ENCODE data around the gene SLC4A1.
"Not testable (repeated sequence)": the region's sequence is repeated elsewhere in the genome, so short reads cannot be mapped to it uniquely, and the experiment has no call there.

SLC4A1 gene

DNA sequence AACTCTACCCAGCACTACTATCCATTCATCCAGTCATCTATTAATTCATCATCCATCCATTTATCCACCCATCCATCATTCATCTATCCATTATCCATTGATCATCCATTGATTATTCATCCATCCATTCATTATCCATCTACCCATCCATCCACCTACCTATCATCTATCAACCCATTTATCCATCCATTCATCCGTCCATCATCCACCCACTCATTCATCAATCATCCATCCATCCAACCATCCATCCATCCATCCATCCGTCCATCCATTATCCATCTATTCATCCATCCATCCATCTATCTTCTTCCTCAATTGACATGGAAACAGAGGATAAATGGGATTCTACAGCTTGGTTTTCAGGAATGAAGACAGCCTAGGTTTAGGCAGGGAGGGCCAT lies 12.0 kb downstream of the SLC4A1 start:
- DNase-seq, result no peak

- DNase-seq, result no peak
Measured at GRCh38 chr17:44254361-44255095, 13.4 kb downstream of the SLC4A1 start.

DNA sequence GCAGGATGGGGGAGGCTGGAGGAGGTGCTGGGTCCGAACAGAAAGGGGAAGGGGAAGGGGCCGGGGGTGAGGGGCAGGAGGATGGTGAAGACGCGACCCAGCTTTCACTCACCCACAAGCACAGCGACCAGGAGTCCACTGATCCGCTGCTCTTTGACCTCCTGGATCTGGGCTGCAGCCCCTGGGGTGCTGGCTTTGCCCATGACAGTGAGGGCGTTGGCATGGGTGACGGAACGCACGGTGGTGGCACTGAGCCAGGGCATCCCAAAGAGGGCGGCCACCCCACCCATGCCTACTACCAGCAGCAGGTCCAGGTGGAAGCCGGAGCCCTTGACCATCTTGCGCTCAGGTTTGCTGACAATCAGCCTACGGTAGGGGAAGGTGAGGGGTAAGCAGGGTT lies 14.9 kb downstream of the SLC4A1 start:
- DNase-seq, result no peak

DNA sequence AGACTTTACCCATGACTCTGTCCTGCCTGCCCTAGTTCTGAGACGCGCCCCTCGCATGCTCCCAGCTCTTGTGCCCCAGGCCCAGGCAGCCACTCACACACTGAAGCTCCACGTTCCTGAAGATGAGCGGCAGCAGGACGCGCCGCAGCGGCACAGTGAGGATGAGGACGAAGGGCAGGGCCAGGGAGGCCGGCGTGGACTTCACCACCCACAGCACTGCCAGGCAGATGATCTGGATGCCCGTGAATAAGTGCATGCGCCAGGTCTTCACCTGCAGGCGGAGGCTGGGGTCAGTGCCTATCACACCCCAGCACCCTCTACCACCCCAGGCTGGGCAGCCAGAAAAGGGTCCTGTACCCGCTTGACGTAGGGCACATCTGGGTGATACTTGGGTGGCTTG lies 16.9 kb downstream of the SLC4A1 start:
- DNase-seq, result no peak

DNA sequence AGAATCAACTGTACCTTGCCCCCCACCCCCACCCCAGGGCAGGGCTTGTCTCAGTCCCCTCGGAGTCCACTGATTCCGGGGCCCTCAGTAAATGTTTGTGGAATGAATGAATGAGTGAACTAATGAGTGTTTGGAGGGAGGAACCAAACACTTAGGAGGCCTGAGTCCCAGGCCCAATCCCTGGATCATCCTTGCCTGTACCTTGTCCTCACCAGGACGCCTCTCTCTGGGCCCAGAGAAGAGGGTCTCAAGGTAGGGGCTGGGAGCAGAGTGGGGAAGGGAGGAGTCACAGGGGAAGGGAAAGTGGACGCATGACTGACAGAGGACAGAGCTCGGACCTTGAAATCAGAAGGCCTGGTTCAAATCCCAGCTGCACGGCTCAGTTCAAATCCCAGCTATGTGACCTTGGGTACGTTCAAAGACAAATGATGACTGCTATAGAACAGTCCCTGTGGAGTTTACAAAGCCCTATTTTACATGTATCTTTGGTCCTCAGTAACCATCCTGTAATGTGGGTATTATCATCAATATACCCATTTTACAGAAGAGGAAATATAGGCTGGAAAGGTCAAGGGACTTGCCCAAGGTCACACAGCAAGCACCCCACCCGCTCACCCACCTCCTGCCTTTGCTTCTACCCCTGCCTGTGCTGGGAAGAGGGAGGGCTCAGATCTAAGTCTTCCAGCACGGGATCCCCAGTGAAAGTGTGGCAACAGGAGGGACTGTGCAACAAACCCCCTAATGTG lies 18.3 kb downstream of the SLC4A1 start:
- DNase-seq, result no peak

DNA sequence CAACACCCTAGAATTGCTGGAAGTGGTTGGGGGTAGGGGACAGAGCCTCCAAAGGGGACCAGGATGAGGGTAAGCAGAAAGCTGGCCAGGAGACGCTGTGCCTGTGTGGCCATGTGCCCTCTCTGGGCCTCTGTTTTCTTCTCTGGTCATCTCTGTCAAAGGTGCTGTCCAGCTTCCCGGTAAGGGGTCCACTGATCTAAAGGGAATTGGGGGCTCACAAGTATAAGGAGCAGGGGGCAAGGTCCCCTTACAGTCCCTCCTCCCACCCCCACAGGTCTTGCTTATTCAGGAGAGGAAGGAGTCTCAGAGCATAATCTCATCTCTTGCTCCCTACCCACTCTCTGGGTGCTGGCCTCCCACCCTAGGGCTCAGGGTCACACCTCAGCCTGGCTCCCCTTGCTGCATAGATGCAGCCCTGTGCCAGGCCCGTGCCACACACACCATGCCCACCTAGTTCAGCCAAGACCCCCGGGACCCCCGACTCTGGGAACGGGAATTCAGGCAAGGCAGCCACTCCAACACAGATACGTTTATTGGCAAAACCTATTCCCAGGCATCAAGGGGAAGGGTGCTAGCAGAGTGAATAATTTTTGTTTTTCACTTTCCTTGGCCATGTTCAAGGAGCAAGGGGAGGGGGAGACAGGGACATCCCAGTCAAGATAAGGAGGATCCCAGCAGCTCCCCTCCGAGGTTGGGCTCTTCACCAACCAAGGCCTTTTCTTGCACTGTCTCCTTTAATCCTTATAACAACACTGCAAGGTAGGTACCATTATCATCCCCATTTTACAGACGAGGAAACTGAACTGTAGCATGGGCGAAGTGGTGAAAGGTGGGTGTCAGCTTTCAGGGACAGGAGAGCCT lies 19.8 kb downstream of the SLC4A1 start:
- no peak for DNase-seq

DNA sequence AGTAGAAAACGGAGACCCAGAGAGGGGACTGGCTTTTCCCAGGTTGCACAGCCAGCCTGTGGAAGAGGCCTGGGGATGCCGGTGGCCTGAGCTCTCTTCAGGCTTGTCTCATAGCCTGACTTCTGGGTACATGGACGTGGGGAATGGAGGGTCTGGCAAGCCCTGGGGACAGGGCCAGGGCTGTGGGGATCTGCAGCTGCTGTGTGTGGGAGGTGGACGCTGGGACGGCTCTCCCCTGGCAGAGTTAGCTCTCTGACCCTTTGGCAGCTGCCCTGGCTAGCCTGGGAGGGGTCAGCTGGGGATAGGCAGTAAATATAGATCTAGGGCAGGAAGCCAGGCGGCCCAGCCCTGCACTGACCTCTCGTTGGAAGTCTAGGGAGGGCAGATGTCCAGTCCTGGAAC lies 20.5 kb downstream of the SLC4A1 start:
- DNase-seq, result no peak

- no peak for DNase-seq
Measured at GRCh38 chr17:44241106-44241624, 26.8 kb downstream of the SLC4A1 start.

DNA sequence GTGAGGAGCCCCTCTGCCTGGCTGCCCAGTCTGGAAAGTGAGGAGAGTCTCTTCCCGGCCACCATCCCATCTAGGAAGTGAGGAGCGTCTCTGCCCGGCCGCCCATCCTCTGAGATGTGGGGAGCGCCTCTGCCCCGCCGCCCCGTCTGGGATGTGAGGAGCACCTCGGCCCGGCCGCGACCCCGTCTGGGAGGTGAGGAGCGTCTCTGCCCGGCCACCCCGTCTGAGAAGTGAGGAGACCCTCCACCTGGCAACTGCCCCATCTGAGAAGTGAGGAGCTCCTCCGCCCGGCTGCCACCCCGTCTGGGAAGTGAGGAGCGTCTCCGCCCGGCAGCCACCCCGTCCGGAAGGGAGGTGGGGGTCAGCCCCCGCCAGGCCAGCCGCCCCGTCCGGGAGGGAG lies 30.0 kb downstream of the SLC4A1 start:
- DNase-seq, result not testable (repeated sequence)

- no peak for DNase-seq
Measured at GRCh38 chr17:44236444-44236991, 31.4 kb downstream of the SLC4A1 start.

DNA sequence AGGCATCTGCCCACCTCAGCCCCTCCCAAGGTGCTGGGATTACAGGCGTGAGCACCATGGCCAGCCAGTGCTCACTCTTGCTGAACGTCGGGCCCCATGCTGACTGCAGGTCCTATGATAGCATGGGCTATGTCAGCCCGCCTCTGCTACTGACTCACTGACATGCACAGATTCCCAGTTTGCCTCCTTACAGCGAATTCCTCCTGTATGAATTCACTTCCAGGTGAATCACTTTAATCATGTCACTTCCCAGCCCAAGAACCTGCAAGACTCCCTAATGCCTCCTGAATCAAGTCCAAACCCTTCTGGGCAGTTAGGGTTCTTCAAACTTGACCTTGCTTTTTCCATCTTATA lies 32.4 kb downstream of the SLC4A1 start:
- no peak for DNase-seq

GRCh38 chr17:44233582-44233981 lies 34.4 kb downstream of the SLC4A1 start:
- no peak for DNase-seq

GRCh38 chr17:44232061-44232460 lies 35.9 kb downstream of the SLC4A1 start:
- no peak for DNase-seq

- DNase-seq, result no peak
Measured at GRCh38 chr17:44230140-44230539, 37.8 kb downstream of the SLC4A1 start.

DNA sequence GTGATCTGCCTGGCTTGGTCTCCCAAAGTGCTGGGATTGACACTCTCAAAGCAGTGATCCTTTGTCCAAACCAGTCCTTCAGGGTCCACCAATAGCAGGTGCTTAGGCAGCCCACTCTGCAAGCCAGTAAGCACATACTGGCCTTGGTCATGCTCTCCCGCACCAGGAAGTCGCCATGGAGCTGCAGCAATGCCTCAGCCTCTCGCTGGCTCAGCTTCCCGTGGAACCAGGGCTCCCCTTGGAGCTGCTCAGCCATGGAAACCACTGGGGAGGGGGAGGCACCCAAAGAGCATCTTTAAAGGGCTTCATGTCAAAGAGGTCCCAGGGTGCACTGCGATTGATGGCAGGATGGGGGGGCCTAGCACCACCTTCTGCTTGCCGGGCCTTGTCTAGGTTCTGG lies 38.8 kb downstream of the SLC4A1 start:
- no peak for DNase-seq

DNA sequence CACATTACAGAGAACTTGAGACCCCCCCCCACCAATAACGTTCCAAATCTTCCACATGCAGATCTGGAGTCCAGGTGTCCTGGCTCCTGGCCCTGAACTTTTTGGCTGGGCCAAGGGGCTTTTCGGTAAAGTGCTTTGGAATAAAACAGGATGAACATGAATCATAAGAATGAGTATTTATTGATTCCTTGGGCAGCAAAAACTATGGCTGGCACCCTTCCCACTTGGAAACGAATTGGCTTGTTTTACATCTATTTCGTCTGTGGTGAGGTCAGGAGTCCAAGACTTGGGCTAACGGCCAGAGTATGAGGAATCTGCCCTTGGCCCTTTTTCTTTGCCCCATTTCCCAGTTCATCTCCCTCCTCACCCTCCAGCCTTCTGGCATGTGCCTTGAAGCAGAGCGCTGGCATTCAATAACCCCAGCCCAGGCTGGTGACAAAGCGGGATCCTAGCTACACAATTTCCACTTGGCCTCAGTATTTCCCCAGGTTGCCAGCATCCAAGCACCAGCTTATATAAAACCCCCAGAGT lies 44.3 kb downstream of the SLC4A1 start:
- no peak for DNase-seq

- DNase-seq, result peak; percentile 83
Measured at GRCh38 chr17:44222112-44222869, 45.6 kb downstream of the SLC4A1 start.

GRCh38 chr17:44221862-44222111 lies 46.1 kb downstream of the SLC4A1 start:
- no peak for DNase-seq

- DNase-seq, result peak; percentile 59 to 64
Measured at GRCh38 chr17:44221084-44221861, 46.7 kb downstream of the SLC4A1 start.

GRCh38 chr17:44220213-44221083 lies 47.5 kb downstream of the SLC4A1 start:
- peak in 1 of 2 experiments; percentile 28 for DNase-seq

All from NCI-H1930 (cell line).